Tongue (tissue), 2 donors: ENCODE measurements around the gene PRKCD. TPM values are rescaled to one million over a fixed set of nuclear protein-coding genes. Genes with fewer than 3 reads are reported as not detected.

Experiments
- DNase-seq: peaks from one replicate; pipeline ENCODE4 v3.0.0-alpha.2; 2015
- total RNA-seq: library from RNA; depleted of rRNA; stranded (reverse); fragments of >200 nt; gene quantifications from one replicate; pipeline ENCODE4 v1.2.3, GENCODE V29; 2014

The PRKCD gene
- 10.3 TPM for total RNA-seq

- DNase-seq = peak; percentile 78
Measured at GRCh38 chr3:53160660-53161449, at the start of gene PRKCD. TSS of gene PRKCD (plus strand) at chr3:53161209. CDS start at chr3:53178423, 17,214 bp downstream.

GRCh38 chr3:53111822-53112221, 49.2 kb upstream of the PRKCD start:
- DNase-seq = peak; percentile 61

- DNase-seq = peak; percentile 72
Measured at GRCh38 chr3:53113293-53114010, 47.6 kb upstream of the PRKCD start.

- peak; percentile 93 for DNase-seq
Measured at GRCh38 chr3:53114011-53114400, 47.0 kb upstream of the PRKCD start.

GRCh38 chr3:53114412-53115074, 46.5 kb upstream of the PRKCD start:
- DNase-seq = no peak

- no peak for DNase-seq
Measured at GRCh38 chr3:53116956-53117355, 44.1 kb upstream of the PRKCD start.

GRCh38 chr3:53120336-53120735, 40.7 kb upstream of the PRKCD start:
- DNase-seq = no peak

- no peak for DNase-seq
Measured at GRCh38 chr3:53122255-53122932, 38.6 kb upstream of the PRKCD start.

GRCh38 chr3:53122933-53123305, 38.1 kb upstream of the PRKCD start:
- DNase-seq = no peak

- no peak for DNase-seq
Measured at GRCh38 chr3:53123510-53123909, 37.5 kb upstream of the PRKCD start.

- DNase-seq = no peak
Measured at GRCh38 chr3:53123953-53124352, 37.1 kb upstream of the PRKCD start.

GRCh38 chr3:53126601-53127000, 34.4 kb upstream of the PRKCD start:
- DNase-seq = no peak

- DNase-seq = no peak
Measured at GRCh38 chr3:53129344-53129743, 31.7 kb upstream of the PRKCD start.

- peak; percentile 99 for DNase-seq
Measured at GRCh38 chr3:53130179-53131061, 30.6 kb upstream of the PRKCD start, which contains the start of gene RFT1. TSS of gene RFT1 (minus strand) at chr3:53130435. CDS start at chr3:53130400, 35 bp downstream.

GRCh38 chr3:53131096-53131495, 29.9 kb upstream of the PRKCD start:
- no peak for DNase-seq

GRCh38 chr3:53132347-53132746, 28.7 kb upstream of the PRKCD start:
- DNase-seq = no peak

GRCh38 chr3:53134631-53135232, 26.3 kb upstream of the PRKCD start:
- DNase-seq = peak; percentile 68

GRCh38 chr3:53137221-53137620, 23.8 kb upstream of the PRKCD start:
- no peak for DNase-seq

GRCh38 chr3:53137835-53138446, 23.1 kb upstream of the PRKCD start:
- DNase-seq = no peak
